OCI-LY7 (cell line): ENCODE measurements around the gene RFFL.

ENCODE experiments used
- CTCF ChIP-seq: fragments of 200-600 bp; sonication (generic); conservative IDR thresholded peaks from 2 replicates; pipeline ENCODE4 v1.5.1; 2014; ENCODE audit warnings: mild to moderate bottlenecking, antibody characterized with exemption, low read length, moderate library complexity, mixed read lengths
- EZH2phosphoT487 ChIP-seq: fragments of 200-600 bp; sonication (generic); IDR thresholded peaks from 2 replicates; pipeline ENCODE4 v1.6.1; 2018; ENCODE audit warnings: low read depth, borderline replicate concordance, mild to moderate bottlenecking, mixed run types, antibody characterized with exemption, low read length, moderate library complexity, mixed read lengths

- TF ChIP-seq CTCF (no peak), EZH2phosphoT487 (no peak)
These were observed 11.8 kb downstream of the RFFL start for GRCh38 chr17:35051579-35052240.
